ENCODE results near the gene KLHL35.
A peak's percentile ranks its signal among the peaks of the same experiment; 100 is the strongest.

Gene KLHL35

GRCh38 chr11:75389276-75389605 lies 43.8 kb downstream of the KLHL35 start:
- Histone ChIP-seq H3K79me2 (ENCODE audit: control insufficient read depth, low read length) (no peaks in the 10 kb centered on the region), H3K9me2 (replicated peaks; ENCODE audit: control insufficient read depth, low read length) (no peaks in the 10 kb centered on the region), H3K27ac (ENCODE audit: low read depth, low read length) (no peak overlapping the region), H3K4me3 (ENCODE audit: low read length) (no peak overlapping the region), H3K9me3 (ENCODE audit: control insufficient read depth, insufficient read depth, low read length) (no peaks in the 10 kb centered on the region), H3F3A (ENCODE audit: control insufficient read depth, insufficient read depth) (no peaks in the 10 kb centered on the region), H3K4me2 (ENCODE audit: low read length) (no peak overlapping the region), H3K36me3 (ENCODE audit: control insufficient read depth, low read length) (no peaks in the 10 kb centered on the region), H3K4me1 (ENCODE audit: control insufficient read depth, low read length) (no peaks in the 10 kb centered on the region), H4K20me1 (ENCODE audit: control insufficient read depth, insufficient read depth, low read depth, low read length) (0 out of 2 replicates have a peak, but pooled peaks cover 3% of the 10 kb centered on the region), H3K27me3 (ENCODE audit: control insufficient read depth, low read length) (peaks cover 8% of the 10 kb centered on the region)
- TF ChIP-seq CTCF (IDR thresholded peaks at IDR 0.05; ENCODE audit: low read depth, low read length, poor library complexity, severe bottlenecking) (no peak), EZH2phosphoT487 (IDR thresholded peaks at IDR 0.05; ENCODE audit: borderline replicate concordance, low read length) (no peak)

GRCh38 chr11:75388386-75389275 lies 44.4 kb downstream of the KLHL35 start:
- H3K4me3 ChIP-seq (ENCODE audit: low read length), result no peak overlapping the region

GRCh38 chr11:75387736-75388294 lies 45.2 kb downstream of the KLHL35 start:
- Histone ChIP-seq H3K9me2 (replicated peaks; ENCODE audit: control insufficient read depth, low read length) (no peaks in the 10 kb centered on the region), H3K4me2 (ENCODE audit: low read length) (no peak overlapping the region), H3F3A (ENCODE audit: control insufficient read depth, insufficient read depth) (no peaks in the 10 kb centered on the region), H3K4me1 (ENCODE audit: control insufficient read depth, low read length) (no peaks in the 10 kb centered on the region), H3K79me2 (ENCODE audit: control insufficient read depth, low read length) (no peaks in the 10 kb centered on the region), H4K20me1 (ENCODE audit: control insufficient read depth, insufficient read depth, low read depth, low read length) (0 out of 2 replicates have a peak, but pooled peaks cover 3% of the 10 kb centered on the region), H3K9me3 (ENCODE audit: control insufficient read depth, insufficient read depth, low read length) (no peaks in the 10 kb centered on the region), H3K4me3 (ENCODE audit: low read length) (no peak overlapping the region), H3K27me3 (ENCODE audit: control insufficient read depth, low read length) (peaks cover 5% of the 10 kb centered on the region), H3K36me3 (ENCODE audit: control insufficient read depth, low read length) (no peaks in the 10 kb centered on the region), H3K27ac (ENCODE audit: low read depth, low read length) (no peak overlapping the region)
- TF ChIP-seq CTCF (IDR thresholded peaks at IDR 0.05; ENCODE audit: low read depth, low read length, poor library complexity, severe bottlenecking) (no peak), EZH2phosphoT487 (IDR thresholded peaks at IDR 0.05; ENCODE audit: borderline replicate concordance, low read length) (no peak)

More at GRCh38 chr11:75388386-75389275, 44.4 kb downstream of the KLHL35 start:
- TF ChIP-seq EZH2phosphoT487 (IDR thresholded peaks at IDR 0.05; ENCODE audit: borderline replicate concordance, low read length) (no peak), CTCF (IDR thresholded peaks at IDR 0.05; ENCODE audit: low read depth, low read length, poor library complexity, severe bottlenecking) (peak; percentile 87)
- H3K27ac ChIP-seq (ENCODE audit: low read depth, low read length), result no peak overlapping the region
- no peaks in the 10 kb centered on the region for H3K9me2 ChIP-seq (replicated peaks; ENCODE audit: control insufficient read depth, low read length)
- no peaks in the 10 kb centered on the region for H3K9me3 ChIP-seq (ENCODE audit: control insufficient read depth, insufficient read depth, low read length)
- no peaks in the 10 kb centered on the region for H3F3A ChIP-seq (ENCODE audit: control insufficient read depth, insufficient read depth)
- H3K79me2 ChIP-seq (ENCODE audit: control insufficient read depth, low read length), result no peaks in the 10 kb centered on the region
- no peaks in the 10 kb centered on the region for H3K36me3 ChIP-seq (ENCODE audit: control insufficient read depth, low read length)
- 0 out of 2 replicates have a peak, but pooled peaks cover 3% of the 10 kb centered on the region for H4K20me1 ChIP-seq (ENCODE audit: control insufficient read depth, insufficient read depth, low read depth, low read length)
- no peak overlapping the region for H3K4me2 ChIP-seq (ENCODE audit: low read length)
- peaks cover 5% of the 10 kb centered on the region for H3K27me3 ChIP-seq (ENCODE audit: control insufficient read depth, low read length)
- H3K4me1 ChIP-seq (ENCODE audit: control insufficient read depth, low read length), result no peaks in the 10 kb centered on the region
